HG03097 (cell line): ENCODE data around the gene ZNF525.
"Not testable (repeated sequence)": the region's sequence is repeated elsewhere in the genome, so short reads cannot be mapped to it uniquely, and the experiment has no call there.

Experiments
- ATAC-seq: cut with Tn5 transposase; IDR thresholded peaks from one replicate; pipeline ENCODE4 v1.9.1; 2021; ENCODE audit not compliant: unreplicated experiment, low FRiP score

The ZNF525 gene

DNA sequence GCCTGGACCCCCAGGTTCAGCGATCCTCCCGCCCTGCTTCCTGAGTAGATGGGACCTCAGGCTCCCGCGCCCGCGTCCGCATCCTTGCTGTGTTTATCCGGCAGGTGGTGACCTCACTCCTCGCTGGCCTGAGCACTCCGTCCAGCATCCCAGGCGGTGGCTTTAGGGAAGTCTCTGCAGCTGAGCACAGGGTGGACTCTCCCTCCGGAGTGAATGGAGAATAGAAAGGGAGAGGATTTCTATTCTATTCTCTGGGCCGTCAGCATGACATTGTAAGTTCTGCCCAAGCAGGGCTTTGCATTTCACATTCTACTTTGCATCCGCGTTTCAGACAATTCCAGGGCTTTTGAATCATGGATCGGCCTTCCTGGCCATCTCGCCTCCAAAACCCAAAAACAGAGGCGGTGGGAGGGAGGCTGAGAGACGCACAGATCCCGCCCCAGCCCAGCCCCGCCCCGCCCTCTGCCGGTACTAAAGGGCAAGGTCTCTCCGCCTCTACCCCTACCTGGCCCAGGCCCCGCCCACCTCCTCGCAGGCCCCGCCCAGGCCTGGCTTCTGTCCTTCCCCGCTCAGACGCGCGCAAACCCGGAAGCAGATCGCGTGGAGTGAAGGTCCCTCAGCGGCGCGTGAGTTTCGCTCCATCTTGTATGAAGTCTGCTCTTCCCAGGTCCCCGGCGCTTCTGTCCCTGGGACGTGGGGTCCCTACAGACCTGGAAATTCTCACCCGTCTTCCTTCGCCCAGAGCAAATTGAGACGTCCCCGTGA is at the start of gene ZNF525:
ZNF525 (plus strand) TSS at position 572 of the 765 bp plus-strand sequence. CDS start 6,577 bp downstream, outside the sequence.
- peak; percentile 100 for ATAC-seq

GRCh38 chr19:53328967-53329366 is 36.5 kb upstream of the ZNF525 start:
- no peak for ATAC-seq

- ATAC-seq: no peak
Observed at GRCh38 chr19:53332484-53332883, 33.0 kb upstream of the ZNF525 start.

GRCh38 chr19:53333066-53333462 is 32.4 kb upstream of the ZNF525 start:
- no peak for ATAC-seq

- ATAC-seq: peak; percentile 95
Observed at GRCh38 chr19:53333463-53334449, 31.7 kb upstream of the ZNF525 start, which contains the start of gene ZNF845. ZNF845 (plus strand) TSS chr19:53333749; CDS start chr19:53341308, 7,559 bp downstream.

- ATAC-seq: not testable (repeated sequence)
Observed at GRCh38 chr19:53344403-53344802, 21.1 kb upstream of the ZNF525 start.

GRCh38 chr19:53355739-53356138 is 9.8 kb upstream of the ZNF525 start:
- no peak for ATAC-seq

GRCh38 chr19:53357821-53358581 is 7.5 kb upstream of the ZNF525 start:
- no peak for ATAC-seq

GRCh38 chr19:53360056-53360455 is 5.4 kb upstream of the ZNF525 start:
- not testable (repeated sequence) for ATAC-seq

DNA sequence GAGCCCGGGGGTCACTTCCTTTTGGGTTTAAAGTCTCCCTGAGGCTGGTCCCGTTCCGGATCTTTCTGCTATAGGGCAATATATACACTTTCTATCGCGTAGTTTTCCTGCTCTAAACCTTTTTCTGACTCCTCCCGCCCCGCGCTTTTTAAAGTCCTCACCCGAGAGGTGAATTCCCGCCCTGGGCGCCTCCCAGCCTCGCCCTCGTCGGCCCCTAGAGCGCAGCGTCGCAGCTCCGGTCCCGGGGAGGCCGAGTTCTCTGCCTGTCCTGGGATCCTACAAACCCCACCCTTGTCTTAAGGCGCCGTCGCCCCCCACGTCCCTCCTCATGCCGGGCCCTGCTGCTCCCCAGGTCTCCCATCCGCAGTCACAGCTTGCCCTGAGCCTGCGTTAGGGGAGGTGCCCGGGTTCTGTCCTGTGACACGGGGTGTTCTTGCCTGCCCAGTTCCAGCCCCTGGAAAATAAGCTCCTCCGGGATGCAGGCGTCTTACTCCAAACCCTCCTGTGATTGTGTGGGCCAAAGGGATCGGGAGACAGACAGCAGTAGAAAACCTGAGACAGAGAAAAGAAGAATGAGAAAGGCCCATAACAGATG is 491 bp downstream of the ZNF525 start:
- ATAC-seq: peak; percentile 31

DNA sequence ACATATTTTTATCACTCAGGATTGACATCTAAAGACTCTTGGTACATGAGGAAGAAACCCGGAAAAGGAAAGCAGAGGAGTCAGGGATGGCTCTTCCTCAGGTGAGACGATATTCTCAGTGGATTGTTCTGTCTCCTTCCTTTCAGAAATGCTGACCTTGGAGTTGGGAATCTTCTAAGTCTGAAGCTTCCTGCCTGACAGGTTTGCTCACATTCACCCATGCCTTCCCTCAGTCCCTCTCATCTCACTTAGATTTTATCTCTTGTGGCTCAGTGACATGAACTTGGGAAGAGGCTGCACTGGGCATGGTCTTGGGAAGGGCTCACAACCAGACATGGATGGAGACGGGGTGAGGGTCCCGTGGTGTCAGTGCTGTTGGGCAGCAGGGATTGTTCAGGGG is 6.7 kb downstream of the ZNF525 start:
- no peak for ATAC-seq

- no peak for ATAC-seq
Observed at GRCh38 chr19:53374288-53374687, 8.8 kb downstream of the ZNF525 start.

DNA sequence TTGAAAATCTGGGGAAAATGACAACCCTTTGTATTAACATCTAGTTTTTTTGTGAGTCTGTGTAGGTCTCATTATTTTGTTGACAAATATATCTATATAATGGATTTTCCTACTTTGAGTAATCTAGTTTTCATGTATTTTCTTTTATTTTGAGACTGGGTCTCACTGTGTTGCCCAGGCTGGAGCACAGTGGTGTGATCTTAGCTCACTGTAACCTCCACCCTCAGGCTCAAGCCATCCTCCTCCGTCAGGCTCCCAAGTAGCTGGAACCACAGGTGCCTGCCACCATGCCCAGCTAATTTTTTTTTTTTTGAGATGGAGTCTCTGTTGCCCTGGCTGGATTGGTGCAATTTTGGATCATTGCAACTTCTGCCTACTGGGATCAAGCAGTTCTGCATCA is 9.2 kb downstream of the ZNF525 start:
- no peak for ATAC-seq

GRCh38 chr19:53381376-53381775 is 15.9 kb downstream of the ZNF525 start:
- no peak for ATAC-seq

- no peak for ATAC-seq
Observed at GRCh38 chr19:53388168-53388567, 22.7 kb downstream of the ZNF525 start.

- no peak for ATAC-seq
Observed at GRCh38 chr19:53388904-53389303, 23.4 kb downstream of the ZNF525 start.

GRCh38 chr19:53389571-53389970 is 24.1 kb downstream of the ZNF525 start:
- ATAC-seq: no peak

DNA sequence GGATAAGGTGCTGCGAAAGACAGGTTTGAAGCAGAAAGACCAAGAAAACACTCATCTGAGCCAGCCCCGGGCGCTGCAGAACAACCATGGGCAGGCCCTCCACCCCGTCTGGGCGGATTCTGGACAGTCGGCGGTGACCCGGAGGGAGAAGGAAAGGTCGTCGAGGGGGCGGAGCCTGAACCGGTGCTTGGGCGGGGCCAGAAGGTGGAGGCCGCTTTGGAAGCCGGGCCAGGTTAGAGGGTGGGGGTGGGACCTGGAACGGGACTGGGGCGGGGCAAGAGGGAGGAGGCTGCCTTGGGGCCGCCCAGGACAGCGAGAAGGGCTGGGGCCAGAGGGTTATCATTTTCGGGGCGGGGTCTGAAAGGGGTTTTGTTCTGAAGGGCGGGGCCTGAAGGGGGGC is 24.5 kb downstream of the ZNF525 start:
- ATAC-seq: no peak

- no peak for ATAC-seq
Observed at GRCh38 chr19:53394522-53394973, 29.0 kb downstream of the ZNF525 start.
